Midbrain (tissue), 1 donor: ENCODE measurements around the gene LRRFIP1.
"Not testable (repeated sequence)": the region's sequence is repeated elsewhere in the genome, so short reads cannot be mapped to it uniquely, and the experiment has no call there.

Source experiments
- DNase-seq: peaks from one replicate; lab custom pipeline; 2025; lab: John Stamatoyannopoulos, UW

LRRFIP1 gene

DNA sequence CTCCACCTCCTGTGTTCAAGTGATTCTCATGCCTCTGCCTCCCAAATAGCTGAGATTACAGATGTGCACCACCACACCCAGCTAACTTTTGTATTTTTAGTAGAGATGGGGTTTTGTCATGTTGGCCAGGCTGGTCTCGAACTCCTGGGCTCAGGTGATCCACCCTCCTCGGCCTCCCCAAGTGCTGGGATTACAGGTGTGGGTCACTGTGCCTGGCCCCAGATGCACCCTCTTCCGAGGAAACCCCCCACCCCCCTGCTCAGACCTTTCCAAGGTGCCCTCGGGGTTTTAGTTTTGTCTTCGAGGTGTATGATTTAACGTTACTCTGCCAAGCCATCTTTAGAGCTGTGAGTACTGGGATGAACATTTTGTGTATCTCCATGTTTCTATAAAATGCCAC is 61.2 kb downstream of the LRRFIP1 start:
- DNase-seq = not testable (repeated sequence)

DNA sequence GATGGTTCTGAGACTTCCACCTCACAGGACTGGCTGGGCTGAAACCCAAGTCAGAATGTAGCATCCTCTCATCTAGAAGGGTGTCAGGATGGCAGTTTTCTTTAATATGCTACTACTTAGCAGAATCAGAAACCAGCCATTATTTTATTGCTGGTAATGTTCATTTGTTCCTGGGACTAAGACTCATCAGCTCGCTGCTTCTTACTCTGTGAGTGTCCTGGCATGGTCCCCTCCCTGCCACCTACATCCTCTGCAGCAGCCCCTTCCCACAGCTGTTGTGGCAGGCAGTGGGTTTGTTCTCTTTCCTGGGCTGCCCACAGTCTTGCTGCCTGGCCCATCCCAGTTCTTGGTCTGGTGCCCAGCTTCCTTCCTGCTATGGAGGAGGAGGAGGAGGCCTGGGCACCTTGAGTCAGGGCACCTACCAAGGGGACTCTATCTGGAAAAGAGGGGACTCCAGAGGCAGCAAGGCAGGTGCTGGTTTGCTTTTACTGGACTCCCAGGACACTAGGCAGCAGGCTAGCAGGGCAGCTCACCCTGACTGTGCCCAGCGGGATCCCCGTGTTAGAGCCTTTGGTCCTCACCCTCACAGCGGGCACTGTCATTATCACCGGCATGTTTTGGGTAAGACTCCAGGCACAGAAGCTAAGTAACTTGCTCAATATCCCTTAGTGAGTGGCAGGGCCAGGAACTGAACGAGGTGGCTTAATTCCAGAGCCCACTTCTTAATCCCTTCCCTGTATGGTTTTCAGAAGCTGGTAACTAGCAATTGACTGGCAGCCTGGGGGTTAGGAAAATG is 62.1 kb downstream of the LRRFIP1 start:
- no peak for DNase-seq

GRCh38 chr2:237691029-237691907 is 63.9 kb downstream of the LRRFIP1 start:
- DNase-seq = no peak

DNA sequence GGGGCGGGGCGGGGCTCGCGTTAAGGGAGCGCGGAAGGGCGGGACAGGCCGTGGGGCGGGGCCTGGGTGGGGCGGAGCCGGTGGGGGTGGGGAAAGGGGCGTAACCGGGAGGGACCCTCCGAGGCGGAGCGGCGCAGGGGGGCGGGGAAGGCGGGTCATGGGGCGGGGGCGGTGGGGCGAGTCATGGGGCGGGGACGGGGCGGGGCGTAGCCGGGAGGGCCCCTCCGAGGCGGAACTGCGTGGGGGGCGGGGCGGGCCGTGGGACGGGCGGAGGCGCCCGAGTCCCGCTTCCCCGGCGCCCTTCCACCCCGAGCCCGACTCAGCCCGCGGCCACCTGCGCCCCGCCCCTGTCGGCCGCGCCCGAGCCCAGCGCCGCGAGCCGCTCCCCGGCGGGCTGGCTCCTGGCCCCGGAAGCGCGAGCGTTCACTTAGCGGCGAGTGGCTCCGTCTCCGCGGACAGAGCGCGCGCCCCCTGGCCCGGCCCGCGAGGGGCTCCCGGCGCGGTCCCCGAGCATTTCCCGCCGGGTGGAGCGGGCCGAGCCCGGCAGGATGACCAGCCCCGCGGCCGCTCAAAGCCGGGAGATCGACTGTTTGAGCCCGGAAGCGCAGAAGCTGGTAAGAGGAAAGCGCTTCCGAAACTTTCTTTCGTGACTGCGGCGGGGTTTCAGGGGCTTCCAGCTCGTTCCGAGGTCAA is 64.7 kb downstream of the LRRFIP1 start:
- DNase-seq = peak; percentile 81

DNA sequence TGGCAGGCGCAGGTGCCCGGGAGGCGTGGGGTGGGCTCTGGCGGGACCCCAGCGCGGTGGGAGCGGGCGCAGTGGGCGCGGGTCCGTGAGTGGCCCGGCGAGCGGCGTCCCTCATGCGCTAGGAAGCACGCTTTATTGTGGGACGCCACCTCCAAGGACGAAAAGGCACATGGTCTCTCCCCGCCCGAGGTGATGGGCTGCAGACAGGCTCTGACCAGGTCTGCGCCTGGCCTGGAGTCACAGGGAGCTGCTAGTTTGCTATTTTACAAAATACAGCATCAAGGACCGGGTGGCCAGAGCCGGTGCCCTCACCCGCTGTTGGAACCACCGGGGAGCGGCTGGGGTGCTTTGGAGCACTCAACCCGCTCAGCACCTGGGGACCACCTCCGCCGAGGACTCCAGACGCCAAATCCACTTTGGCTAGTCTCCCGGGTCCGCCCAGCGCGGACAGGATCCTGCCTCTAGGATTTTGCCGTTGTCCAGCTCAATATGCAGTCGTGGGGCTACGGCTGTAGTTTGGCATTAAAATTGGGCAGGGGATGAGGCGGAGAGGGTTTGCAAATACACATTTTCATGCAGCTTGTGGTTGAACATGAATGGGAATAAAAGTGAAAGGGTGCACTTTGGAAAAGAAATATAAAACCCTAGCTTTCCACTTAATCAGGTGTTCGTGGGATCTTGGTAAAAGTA is 65.4 kb downstream of the LRRFIP1 start:
- DNase-seq = no peak

DNA sequence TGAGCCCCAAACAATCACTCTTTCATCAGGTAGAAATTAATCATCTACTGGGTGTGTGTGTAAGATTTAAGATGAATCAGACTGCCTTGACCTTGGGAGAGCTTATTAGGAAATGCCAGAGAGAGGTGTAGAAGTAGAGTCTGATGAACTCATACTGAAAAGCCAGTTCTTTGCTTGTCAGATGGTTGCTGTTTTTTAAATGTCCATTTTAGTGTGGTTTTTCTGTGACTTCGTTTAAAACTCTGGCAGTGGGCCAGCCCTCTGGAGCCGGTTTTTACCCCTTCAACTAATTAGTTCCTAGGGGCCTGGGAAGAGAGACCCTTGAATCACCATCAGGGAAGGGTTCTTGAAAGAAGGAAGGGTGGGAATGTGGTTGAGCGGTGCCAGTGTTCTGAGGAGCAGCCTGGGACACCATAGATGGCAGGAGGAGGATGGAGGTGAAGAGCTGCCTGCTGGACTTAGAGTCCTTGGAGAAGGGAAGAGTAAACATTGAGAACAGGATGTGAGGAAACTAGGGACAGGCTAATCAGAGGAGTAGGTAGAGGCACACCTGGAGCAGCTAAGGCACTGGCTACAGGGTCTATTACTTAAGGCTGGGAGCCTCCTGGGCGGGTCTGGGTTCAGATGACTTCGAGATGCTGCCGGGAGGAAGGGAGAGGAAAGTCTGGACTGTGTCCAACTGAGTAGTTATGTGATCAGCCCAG is 66.1 kb downstream of the LRRFIP1 start:
- no peak for DNase-seq

- DNase-seq = no peak
Measured at GRCh38 chr2:237694415-237695194, 67.2 kb downstream of the LRRFIP1 start.

- DNase-seq = no peak
Measured at GRCh38 chr2:237695201-237695780, 67.9 kb downstream of the LRRFIP1 start.

DNA sequence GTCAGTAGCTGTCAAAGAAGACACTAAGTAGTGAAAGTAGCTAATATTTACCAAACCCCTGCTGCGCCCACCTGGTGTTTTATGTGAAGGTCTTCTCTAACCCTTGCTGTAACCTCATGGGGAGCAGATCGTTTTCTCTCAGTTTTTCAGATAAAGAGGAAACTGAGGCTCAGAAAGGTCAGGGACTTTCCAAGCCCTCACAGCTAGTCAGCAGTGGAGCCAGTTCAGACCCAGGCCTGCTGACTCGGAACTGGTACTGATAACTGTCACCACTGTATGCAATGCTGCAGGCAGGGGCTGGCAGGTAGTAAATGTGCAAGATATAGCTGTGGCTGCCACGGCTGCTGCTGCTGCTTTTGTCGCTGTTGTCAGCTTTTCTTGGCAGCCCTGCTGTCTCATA is 69.1 kb downstream of the LRRFIP1 start:
- DNase-seq = no peak

DNA sequence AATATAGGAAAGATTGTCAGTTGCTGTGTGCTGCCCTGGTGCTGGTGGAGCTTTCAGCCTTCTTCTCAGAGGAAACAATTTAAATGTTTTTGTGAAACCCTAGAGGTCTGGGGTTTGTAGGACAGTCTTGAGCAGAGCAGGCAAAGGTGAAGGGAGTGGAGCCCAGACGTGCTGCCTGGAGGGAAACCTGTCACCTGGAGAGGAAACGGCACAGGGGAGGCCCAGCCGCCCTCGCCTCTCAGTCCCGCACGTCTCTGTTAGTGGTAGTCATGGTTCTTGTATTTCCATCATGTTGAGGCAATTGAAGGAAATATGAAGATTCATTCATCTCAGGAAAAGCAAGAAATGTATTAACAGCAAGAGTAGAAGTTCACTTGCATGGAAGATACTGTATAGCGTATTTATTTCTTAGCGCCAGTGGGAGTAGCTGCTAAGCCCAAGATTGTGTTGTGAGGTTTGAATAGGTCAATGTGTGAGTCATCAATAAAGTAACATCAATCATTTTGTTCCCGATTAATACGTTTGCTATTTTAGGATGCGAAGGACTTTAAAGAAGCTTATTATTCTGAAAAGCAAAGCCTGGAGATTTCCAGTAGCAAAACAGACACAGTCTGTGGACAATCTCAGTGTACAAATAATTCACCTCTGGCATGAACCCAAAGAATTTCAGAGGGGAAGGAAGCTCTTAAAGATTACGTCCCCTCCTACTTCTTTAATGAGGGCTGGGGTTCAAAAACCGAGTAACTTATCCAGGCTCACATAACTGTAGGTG is 70.4 kb downstream of the LRRFIP1 start:
- no peak for DNase-seq

GRCh38 chr2:237698358-237698694 is 70.9 kb downstream of the LRRFIP1 start:
- DNase-seq = no peak

DNA sequence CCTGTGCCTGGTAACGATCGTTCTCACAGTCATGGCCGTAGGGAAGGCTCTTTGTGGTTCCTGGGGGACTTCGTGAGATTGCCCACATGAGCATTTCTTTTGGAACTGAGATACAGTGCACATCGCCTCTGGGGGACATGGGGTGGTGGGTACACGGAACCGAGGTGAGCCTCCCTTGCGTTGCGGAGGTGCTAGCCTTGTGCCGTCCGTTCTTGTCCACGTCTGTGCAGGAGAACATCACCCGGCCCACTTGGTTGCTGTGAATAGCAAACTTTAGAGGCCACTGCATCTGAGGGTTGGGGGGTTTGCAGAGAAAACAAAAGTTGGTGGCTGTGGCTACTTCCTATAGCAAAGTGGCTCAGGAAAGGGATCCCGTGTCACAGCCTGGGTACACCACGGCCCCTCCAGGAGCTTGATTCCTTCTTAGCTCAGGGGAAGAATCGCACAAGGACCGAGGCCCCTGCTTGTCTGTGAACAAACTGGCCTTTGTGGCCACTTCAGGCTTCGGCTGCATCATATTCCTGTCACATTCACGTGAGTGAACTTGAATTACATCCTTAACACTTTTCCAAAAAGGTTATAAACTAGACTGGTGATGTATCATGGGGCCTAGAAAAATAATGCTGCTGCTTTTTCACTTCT is 72.6 kb downstream of the LRRFIP1 start:
- DNase-seq = no peak

DNA sequence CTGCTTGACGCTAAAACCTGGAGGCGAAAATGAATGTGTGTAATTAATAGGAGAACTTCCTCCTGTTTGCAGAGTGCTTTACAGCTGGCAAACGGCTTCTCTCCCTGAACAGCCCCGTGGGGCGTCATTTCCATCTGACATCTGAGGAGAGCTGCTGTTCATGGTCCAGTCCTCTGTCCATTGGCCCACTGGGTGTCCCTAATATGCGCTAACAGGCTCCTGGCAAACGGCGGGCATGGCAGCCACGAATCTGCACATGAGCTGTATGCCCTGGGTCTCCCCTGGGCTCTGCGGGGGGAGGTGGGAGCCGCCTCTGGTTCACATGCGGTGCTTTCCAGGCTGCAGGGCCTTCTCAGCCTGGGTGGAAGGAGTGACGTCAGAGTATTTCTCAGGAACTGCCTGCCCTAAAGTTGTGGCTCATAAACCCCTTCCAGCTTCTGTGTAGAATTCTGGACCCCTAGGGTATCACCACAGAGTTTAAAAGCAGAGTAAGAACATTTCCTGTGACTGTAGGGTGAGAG is 73.2 kb downstream of the LRRFIP1 start:
- DNase-seq = no peak

GRCh38 chr2:237701033-237701858 is 73.9 kb downstream of the LRRFIP1 start:
- no peak for DNase-seq

- no peak for DNase-seq
Measured at GRCh38 chr2:237701859-237702390, 74.5 kb downstream of the LRRFIP1 start.

DNA sequence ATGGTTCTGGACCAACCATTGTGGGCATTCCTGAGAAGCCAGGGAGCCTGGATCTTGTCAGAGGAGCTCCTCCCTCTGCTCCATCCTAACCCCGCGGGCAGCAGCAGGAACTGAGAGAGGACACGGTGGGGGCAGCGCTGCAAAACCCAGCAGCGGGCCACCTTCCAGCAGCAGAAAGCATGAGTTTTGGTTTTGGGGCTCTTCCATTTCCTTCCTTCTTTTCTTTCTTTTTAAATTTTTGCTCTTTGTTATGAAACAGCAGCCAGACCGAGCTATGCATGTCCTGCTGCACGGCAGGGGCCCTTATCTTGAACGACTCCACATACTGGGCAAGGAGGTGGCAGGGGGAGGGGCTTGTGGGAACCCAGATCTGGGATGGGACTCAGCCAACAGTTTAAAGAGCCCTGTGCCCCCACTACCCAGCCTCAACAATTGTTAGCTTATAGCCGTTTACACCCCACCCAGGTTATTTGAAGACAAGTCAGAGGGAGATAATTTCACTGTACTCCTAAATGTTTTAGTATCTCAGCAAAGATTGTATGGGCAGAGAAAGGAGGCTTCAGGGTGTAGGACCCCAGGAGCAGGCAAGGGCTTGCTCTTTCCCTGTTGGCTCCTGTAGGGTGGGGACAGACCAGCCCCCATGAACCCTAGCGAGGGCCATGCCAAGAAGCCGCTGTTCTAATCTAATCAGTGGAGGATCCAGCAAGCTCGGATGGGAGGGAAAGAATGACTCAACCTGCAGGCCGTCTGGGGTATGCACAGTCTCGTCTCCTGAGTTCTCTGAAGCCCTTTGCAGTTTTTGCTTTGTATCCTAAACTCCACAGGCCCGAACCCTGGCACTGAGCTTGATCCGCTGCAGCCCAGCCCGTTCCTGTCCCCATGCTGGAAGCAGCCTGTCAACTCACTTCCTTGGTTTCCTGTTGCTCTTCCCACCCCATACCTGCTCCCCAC is 75.3 kb downstream of the LRRFIP1 start:
- no peak for DNase-seq
